MM.1S (cell line): ENCODE results near the gene DCPS.

Experiments used
- CTCF ChIP-seq: fragments of 300-600 bp; sonication (generic); IDR thresholded peaks from 2 replicates; pipeline ENCODE4 v1.5.1; 2016; ENCODE audit warnings: antibody characterized with exemption, low read length, mixed read lengths
- EZH2 ChIP-seq: fragments of 300-600 bp; sonication (generic); optimal IDR thresholded peaks from 2 replicates; pipeline ENCODE3; 2017; ENCODE audit warnings: low read depth, mild to moderate bottlenecking, antibody characterized with exemption, low read length, mixed read lengths
- EZH2phosphoT487 ChIP-seq: fragments of 300-600 bp; sonication (generic); IDR thresholded peaks from 2 replicates; pipeline ENCODE4 v1.6.1; 2018; ENCODE audit warnings: antibody characterized with exemption, low read length

- TF ChIP-seq CTCF (no peak), EZH2 (no peak), EZH2phosphoT487 (no peak)
These were observed 37.2 kb downstream of the DCPS start for GRCh38 chr11:126340960-126341606.
